SU-DHL-6 (cell line): ENCODE data around the gene GGA3.

Experiments
- H2AFZ ChIP-seq: fragments of 200-600 bp; sonication (generic); 2 replicates; pipeline ENCODE4 v1.6.1; 2014; ENCODE audit warnings: low read depth, mild to moderate bottlenecking, moderate library complexity, mixed read lengths, antibody characterized with exemption, low read length; ENCODE audit not compliant: severe bottlenecking
- H3F3A ChIP-seq: fragments of 200-600 bp; shearing (Covaris generic); 2 replicates; pipeline ENCODE4 v1.6.0; 2016; ENCODE audit warnings: antibody characterized with exemption, mild to moderate bottlenecking; ENCODE audit not compliant: insufficient read depth
- H3K27ac ChIP-seq: fragments of 200-600 bp; sonication (generic); 2 replicates; pipeline ENCODE4 v1.5.1; 2016; ENCODE audit warnings: low read depth, mild to moderate bottlenecking, low read length, moderate library complexity, mixed read lengths
- H3K27me3 ChIP-seq: fragments of 200-600 bp; sonication (generic), shearing (Covaris generic); 2 replicates; pipeline ENCODE4 v1.6.0; 2014; ENCODE audit warnings: mild to moderate bottlenecking, low read length
- H3K36me3 ChIP-seq: fragments of 200-600 bp; sonication (generic); 2 replicates; pipeline ENCODE4 v1.6.1; 2014; ENCODE audit warnings: mild to moderate bottlenecking, low read length, mixed read lengths
- H3K4me2 ChIP-seq: fragments of 300-600, 200-600 bp; shearing (Covaris generic), sonication (generic); 2 replicates; pipeline ENCODE4 v1.6.0; 2014; ENCODE audit warnings: low read length, low read depth, mild to moderate bottlenecking; ENCODE audit not compliant: poor library complexity, severe bottlenecking
- H3K4me3 ChIP-seq: fragments of 200-600 bp; sonication (generic); 2 replicates; pipeline ENCODE4 v1.5.1; 2014; ENCODE audit warnings: antibody characterized with exemption, low read length, mild to moderate bottlenecking, mixed read lengths; ENCODE audit not compliant: insufficient read depth, poor library complexity, severe bottlenecking
- H3K79me2 ChIP-seq: fragments of 200-600 bp; sonication (generic); 2 replicates; pipeline ENCODE4 v1.6.1; 2014; ENCODE audit warnings: mild to moderate bottlenecking, low read length, moderate library complexity; ENCODE audit not compliant: insufficient read depth
- H3K9ac ChIP-seq: fragments of 200-600 bp; sonication (generic); 2 replicates; pipeline ENCODE4 v1.7.0; 2014; ENCODE audit warnings: mild to moderate bottlenecking, low read length
- H3K9me2 ChIP-seq: fragments of 200-600 bp; sonication (generic); replicated peaks from 2 replicates; pipeline ENCODE4 v1.6.1; 2014; ENCODE audit warnings: low read length; ENCODE audit not compliant: insufficient read depth
- H3K9me3 ChIP-seq: fragments of 200-600 bp; sonication (generic); 2 replicates; pipeline ENCODE4 v1.6.1; 2014; ENCODE audit warnings: low read length, mixed read lengths; ENCODE audit not compliant: insufficient read depth
- H4K20me1 ChIP-seq: fragments of 200-600 bp; sonication (generic); 2 replicates; pipeline ENCODE4 v1.6.1; 2014; ENCODE audit warnings: low read depth, mild to moderate bottlenecking, antibody characterized with exemption, low read length, moderate library complexity, mixed read lengths
- EZH2phosphoT487 ChIP-seq: fragments of 200-600 bp; sonication (generic), shearing (Covaris generic); conservative IDR thresholded peaks from 2 replicates; pipeline ENCODE4 v1.6.1; 2018; ENCODE audit warnings: mild to moderate bottlenecking, antibody characterized with exemption, low read length, moderate library complexity, mixed read lengths
- TF ChIP-seq, protein P1 (sequence below): fragments of 200-600 bp; sonication (generic); IDR thresholded peaks from one replicate; pipeline ENCODE4 v1.5.1; 2017; ENCODE audit warnings: antibody characterized with exemption, mild to moderate bottlenecking, low read length, moderate library complexity; ENCODE audit not compliant: insufficient read depth, poor library complexity, severe bottlenecking

Gene GGA3

DNA sequence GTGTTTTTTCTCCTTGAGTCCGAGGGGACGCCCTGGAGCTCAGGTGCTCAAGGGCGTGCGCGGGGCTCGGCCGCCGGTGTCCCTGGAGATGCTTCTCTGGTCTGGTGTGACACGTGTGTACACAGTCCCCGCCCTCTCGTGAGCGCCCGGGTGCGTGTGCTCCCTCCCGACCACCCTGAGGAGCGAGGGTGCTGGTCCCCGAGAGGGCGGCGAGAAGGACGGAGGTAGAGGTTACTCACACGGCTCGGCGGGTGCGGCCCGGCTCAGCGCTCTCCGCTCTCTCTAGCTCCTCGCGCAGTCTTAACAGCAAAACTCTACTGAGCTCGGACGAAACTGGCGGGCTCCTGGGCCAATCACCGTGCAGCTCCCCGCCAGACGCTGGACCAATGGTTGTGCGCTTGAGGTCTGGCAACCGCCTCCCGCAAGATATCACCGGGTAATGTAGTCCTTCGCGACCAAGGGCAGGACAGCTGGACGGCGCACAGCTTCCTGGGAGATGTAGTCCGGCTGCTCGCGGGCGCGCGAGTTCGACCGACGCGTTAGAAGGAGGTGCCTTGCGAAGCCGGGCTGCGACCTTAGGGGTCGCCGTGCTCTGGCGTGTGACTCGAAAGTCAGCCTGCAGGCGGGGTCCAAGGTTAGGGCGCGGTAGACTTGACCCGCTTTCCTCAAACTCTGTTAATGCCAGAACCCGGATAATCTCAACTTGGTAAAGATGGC is 27.9 kb upstream of the GGA3 start, which contains the start of gene SLC25A19:
Gene SLC25A19 (minus strand): TSS at position 319 of the 717 bp plus-strand sequence. CDS start 2,669 bp downstream, outside the sequence.
- peak within 1 kb of the TSS; percentile 99 for H3K4me2 ChIP-seq
- peaks cover 11% of the 10 kb centered on the region; the same call in 1 of the 2 replicates for H3K36me3 ChIP-seq
- peak within 1 kb of the TSS; percentile 90 for H3K4me3 ChIP-seq
- peak within 1 kb of the TSS; percentile 59 for H2AFZ ChIP-seq
- H3K79me2 ChIP-seq: peaks cover 31% of the 10 kb centered on the region
- H3K9me2 ChIP-seq: no peaks in the 10 kb centered on the region
- no peak for TF ChIP-seq EZH2phosphoT487
- TF ChIP-seq, protein P1, sequence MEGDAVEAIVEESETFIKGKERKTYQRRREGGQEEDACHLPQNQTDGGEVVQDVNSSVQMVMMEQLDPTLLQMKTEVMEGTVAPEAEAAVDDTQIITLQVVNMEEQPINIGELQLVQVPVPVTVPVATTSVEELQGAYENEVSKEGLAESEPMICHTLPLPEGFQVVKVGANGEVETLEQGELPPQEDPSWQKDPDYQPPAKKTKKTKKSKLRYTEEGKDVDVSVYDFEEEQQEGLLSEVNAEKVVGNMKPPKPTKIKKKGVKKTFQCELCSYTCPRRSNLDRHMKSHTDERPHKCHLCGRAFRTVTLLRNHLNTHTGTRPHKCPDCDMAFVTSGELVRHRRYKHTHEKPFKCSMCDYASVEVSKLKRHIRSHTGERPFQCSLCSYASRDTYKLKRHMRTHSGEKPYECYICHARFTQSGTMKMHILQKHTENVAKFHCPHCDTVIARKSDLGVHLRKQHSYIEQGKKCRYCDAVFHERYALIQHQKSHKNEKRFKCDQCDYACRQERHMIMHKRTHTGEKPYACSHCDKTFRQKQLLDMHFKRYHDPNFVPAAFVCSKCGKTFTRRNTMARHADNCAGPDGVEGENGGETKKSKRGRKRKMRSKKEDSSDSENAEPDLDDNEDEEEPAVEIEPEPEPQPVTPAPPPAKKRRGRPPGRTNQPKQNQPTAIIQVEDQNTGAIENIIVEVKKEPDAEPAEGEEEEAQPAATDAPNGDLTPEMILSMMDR: peak; percentile 10
- H3F3A ChIP-seq: peaks cover 38% of the 10 kb centered on the region
- peak within 1 kb of the TSS; percentile 93 for H3K27ac ChIP-seq
- no peaks in the 10 kb centered on the region for H4K20me1 ChIP-seq
- peak within 1 kb of the TSS; percentile 82 for H3K9ac ChIP-seq
- H3K9me3 ChIP-seq: no peaks in the 10 kb centered on the region
- H3K27me3 ChIP-seq: no peaks in the 10 kb centered on the region

DNA sequence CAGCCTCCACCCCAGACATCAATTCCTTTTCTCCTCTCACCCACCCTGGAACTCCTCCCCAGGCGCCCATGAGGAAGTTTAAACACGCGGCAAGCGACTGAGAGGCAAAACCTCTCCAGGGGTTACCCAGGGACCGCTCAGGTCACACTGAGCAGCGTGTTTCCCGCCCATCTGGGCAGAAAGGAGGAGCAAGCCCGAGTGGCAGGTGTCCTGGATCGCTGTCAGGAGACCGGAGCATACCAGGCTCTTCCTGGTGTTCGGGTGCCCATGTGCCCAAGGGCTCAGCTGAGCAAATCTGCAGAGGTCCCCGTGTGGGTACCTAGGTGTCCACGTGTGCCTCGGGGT is 27.3 kb upstream of the GGA3 start:
- peak overlapping the region; percentile 4 for H2AFZ ChIP-seq
- no peaks in the 10 kb centered on the region for H3K27me3 ChIP-seq
- no peak for TF ChIP-seq EZH2phosphoT487
- TF ChIP-seq, protein P1: no peak
- peaks cover 11% of the 10 kb centered on the region; the same call in 1 of the 2 replicates for H3K36me3 ChIP-seq
- peak overlapping the region; percentile 99 for H3K4me2 ChIP-seq
- H3K79me2 ChIP-seq: peaks cover 31% of the 10 kb centered on the region
- H3F3A ChIP-seq: peaks cover 32% of the 10 kb centered on the region
- peak overlapping the region; percentile 82 for H3K9ac ChIP-seq
- no peaks in the 10 kb centered on the region for H3K9me3 ChIP-seq
- peak overlapping the region; percentile 90 for H3K4me3 ChIP-seq
- peak overlapping the region; percentile 79 for H3K27ac ChIP-seq
- no peaks in the 10 kb centered on the region for H4K20me1 ChIP-seq
- no peaks in the 10 kb centered on the region for H3K9me2 ChIP-seq

DNA sequence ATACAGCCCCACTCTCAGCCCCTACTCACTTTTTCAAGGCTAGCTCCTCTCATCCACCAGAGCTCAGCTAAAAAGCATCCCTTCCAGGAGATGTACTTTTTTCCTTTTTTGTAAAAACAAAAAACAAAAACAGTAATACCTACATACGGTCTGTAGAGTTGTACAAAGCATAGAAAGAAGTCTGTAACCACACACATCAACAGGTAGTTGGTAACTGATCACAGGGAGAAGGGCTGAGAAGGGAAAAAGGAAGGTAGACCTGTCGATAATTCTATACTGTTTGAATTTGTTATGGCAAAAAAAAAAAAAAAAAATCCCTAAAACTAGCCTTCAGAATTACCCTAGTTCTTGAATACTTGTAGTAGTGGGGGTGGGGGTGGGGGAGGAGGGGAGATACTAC is 27.0 kb upstream of the GGA3 start:
- Histone ChIP-seq H3F3A (peaks cover 31% of the 10 kb centered on the region), H3K36me3 (peaks cover 11% of the 10 kb centered on the region; the same call in 1 of the 2 replicates), H3K9me3 (no peaks in the 10 kb centered on the region), H4K20me1 (no peaks in the 10 kb centered on the region), H3K27ac (peak overlapping the region; percentile 79), H3K9me2 (no peaks in the 10 kb centered on the region), H3K79me2 (peaks cover 31% of the 10 kb centered on the region), H3K4me2 (peak overlapping the region; percentile 99), H3K4me3 (peak overlapping the region; percentile 90), H3K27me3 (no peaks in the 10 kb centered on the region), H3K9ac (peak overlapping the region; percentile 82), H2AFZ (no peak overlapping the region)
- TF ChIP-seq, protein P1: no peak
- TF ChIP-seq EZH2phosphoT487: no peak
